CD4-positive, alpha-beta T cell treated with Interleukin-4 for 1 hour (primary cell): ENCODE measurements around the gene ANKH.

Experiments used
- DNase-seq, 2 donors: peaks; one replicate each; pipeline ENCODE4 v3.0.0-alpha.2; 2020 to 2022

ANKH gene

DNA sequence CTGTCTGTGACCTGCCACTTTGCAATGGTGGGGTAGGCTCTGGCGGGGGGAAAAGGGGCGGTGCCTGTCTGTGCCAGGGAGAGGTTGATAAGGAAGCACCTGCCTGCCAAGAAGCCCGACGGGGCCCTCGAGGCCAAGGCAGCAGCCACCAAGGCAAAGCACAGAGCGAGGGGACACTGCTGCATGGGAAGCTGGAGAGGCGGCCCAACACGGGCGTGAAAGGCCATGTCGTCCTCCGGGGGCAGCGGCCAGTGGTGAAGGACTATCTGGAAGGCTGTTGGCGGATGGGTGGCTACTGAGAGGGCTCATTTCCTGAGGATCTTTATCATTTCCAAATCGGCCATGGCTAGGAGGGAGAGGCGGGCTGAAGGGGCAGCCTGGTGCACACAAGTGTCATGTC is 140.7 kb downstream of the ANKH start:
- no peak for DNase-seq

GRCh38 chr5:14730466-14730865 is 141.1 kb downstream of the ANKH start:
- no peak for DNase-seq

DNA sequence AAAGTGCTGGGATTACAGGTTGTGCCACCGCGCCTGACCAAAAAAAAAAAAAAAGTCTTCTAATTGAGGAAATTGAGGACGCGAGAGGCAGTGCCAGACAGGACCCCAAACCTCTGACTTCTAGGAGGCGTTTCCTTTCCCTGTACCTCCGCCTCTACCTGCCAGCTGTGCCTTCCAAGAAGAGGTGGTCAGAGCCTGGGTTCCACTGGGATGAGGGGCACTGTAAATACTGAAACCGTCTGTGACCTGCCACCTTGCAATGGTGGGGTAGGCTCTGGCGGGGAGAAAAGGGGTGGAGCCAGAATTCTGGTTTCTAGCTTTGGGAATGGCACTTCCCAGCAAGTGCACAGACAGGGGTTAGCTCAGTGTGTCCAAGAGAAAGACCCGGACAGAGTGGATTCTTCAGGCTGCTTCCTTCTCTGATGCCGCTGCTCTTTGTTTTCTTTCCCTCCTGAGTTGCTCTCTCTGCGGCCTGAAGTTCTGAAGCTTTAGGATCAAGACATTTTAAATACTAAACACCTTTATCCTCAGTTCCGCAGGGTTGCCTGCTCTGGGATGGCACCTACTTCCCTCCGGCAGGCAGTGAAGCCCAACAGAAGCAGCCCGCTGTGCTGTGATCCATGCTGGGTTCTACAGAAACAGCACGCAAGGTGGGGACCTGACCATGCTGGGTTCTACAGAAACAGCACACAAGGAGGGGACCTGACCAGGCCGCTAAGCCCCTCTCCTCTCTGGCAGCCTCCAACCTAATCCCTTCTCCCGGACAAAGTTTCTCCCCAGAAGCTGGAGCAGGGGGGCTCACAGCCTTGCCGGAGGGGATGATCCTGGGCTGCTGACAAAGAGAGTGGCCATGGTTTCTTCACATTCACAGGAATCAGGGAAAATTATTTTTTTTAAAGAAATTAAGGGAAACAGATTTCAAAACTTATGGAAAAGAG is 141.9 kb downstream of the ANKH start:
- no peak for DNase-seq

DNA sequence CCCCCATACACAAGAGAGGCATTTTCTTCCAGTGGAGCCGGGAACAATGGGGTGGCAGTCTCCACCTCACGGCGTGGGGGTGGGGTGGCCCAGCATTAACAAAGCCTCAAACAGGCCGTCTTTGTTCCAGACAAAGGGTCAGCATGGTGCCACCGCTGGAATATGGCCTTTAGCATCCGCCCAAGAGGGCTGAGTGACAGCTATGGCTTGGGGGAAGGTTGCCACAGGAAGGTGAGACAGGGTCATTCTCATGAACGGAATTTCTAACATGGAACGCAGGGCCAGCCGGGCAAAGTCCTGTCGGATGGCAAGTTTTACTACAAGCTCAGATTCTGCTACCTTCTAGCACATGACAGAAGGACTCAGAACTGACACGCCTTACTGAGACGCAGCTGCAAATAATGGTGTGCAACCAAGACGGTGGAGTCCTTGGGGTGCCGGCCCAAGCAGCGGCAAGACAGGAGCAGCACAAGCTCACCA is 143.1 kb downstream of the ANKH start:
- no peak for DNase-seq

GRCh38 chr5:14727928-14728458 is 143.6 kb downstream of the ANKH start:
- no peak for DNase-seq

DNA sequence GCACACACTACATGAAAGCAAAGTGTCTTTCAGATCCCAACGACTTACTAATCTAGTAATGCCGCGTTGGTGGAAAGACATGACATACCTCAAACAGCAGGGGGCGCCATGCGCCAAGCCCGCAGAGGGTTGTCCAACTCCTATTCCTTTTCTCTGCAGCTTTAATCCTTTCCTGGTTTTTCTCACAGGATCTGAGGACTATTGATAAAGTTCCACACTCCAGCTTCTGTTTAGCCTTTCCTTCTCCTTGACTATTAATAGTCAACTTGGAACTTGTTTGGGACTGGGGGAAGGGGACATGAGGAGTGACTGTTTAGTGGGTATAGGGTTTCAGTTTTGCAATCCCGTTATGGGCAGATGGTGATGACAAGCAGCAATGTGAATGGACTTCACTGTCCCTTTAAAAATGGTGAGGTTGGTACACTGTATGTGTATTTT is 144.1 kb downstream of the ANKH start:
- DNase-seq = peak; percentile 70 to 71

DNA sequence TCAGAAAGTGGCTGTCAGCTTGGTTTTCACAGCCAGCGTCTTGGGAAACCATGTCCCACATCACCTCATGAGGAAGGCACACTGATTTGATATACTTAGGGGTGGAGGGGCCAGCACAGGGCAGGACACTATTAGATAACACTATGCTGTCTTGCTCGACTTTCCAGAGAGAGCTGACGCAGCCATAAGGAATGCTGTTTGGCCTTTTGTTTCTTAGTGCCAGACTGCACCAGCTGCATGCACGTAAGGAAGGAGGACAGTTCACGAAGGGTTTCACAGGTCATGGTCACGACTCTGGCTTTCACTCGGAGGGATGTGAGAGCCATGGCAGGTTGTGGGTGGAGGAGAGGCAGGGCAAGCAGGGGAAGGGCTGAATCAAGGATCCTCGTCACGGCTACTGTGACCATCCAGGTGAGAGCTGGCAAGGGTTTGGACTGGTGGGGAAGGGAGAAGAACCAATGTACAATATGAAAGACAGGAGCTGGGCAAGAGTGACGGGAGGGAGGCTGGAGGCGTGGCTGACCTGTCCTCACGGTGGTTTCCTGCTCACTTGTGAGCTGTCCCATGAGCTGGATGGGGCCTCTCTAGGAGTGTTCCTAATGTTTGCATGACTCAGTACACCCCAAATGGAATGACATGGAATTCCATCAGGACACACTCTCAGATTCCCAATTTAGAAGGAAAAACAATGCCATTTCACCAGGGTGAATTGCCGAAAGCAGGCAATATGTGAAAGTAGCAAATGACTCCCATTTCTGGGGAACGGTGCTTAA is 145.3 kb downstream of the ANKH start:
- DNase-seq = no peak

DNA sequence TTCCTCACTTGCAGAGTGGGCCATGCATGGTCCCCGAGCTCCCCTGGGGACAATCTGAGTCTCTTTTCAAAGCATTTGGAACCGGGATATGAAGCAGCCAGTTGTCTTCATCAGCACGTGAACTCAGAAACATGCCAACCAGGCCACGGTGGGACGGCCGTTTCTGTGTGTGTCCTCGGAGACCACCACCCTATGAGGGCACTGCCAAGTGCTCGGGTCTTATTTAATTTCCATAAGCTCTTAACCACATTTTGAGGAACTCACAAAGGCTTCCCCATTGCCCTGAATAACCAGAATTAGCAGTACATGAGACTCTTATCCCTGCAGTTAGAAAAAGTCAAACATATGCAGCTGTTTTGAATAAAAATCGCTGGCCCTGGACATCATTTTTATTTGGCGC is 146.9 kb downstream of the ANKH start:
- peak in 1 of 2 donors; percentile 28 for DNase-seq

DNA sequence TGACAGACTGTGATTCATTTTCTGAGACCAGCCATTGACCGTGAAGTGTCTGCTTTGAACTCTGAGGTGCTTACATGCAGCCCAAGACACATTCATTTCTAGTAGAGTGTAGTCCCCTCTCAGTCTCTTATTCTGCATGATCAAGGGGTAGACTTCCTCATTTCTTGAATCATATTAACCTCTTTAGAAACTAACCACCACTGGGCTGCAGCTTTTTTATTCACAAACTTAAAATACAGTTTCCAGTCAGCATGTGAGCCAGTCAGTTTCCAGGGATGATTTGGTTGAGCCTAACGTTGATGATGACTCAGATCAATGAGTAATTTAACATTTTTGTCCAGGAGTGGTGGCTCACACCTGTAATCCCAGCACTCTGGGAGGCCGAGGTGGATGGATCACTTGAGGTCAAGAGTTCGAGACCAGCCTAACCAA is 147.9 kb downstream of the ANKH start:
- no peak for DNase-seq

DNA sequence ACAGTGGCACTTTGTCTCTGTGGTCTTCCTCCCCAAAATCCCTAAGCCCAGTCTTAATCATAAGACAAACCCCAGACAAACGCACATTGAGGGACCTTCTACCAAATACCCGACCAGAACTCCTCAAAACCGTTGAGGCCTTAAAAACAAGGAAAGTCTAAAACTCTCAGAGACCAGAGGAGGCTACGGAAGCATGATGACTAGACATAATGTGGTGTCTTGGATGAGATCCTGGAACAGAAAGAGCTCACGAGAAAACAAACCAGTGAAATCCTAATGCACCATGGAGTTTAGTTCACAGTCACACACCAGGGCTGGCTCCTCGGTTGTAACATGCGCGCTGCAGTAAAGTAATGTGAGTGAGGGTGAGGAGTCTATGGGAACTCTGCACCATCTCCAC is 148.7 kb downstream of the ANKH start:
- no peak for DNase-seq

DNA sequence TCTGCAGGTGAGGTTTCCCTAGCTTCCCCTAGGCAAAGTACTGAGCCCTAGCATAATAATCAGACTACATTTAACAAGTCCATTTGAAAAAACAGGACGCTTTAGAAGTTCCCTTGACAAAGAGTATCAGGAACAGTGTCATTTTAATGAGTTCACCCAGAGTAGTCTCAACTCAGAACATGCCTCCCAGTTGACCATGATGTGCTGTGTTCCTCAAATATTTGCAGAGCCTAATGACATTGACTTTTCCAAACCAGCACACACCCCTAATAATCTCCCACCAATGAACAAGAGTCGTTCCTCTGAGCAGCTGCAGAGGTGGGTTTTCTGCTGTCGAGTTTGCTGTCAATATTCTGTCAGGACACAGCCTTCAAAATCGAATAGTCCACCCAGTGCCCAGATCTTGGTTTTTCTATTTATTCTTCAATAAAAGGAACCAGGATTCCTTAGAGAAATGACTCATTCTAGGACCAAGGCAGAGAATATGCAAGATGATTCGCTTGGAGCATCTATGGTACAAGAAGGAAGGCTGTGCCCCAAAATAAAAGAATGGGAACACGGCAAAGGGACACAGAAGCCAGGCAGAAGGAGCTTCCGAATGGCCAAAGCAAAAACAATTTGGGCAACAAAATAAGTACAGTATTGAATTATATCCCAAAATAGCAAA is 149.5 kb downstream of the ANKH start:
- DNase-seq = no peak

- no peak for DNase-seq
Measured at GRCh38 chr5:14720236-14720923, 151.2 kb downstream of the ANKH start.

- DNase-seq = no peak
Measured at GRCh38 chr5:14718778-14719177, 152.8 kb downstream of the ANKH start.

DNA sequence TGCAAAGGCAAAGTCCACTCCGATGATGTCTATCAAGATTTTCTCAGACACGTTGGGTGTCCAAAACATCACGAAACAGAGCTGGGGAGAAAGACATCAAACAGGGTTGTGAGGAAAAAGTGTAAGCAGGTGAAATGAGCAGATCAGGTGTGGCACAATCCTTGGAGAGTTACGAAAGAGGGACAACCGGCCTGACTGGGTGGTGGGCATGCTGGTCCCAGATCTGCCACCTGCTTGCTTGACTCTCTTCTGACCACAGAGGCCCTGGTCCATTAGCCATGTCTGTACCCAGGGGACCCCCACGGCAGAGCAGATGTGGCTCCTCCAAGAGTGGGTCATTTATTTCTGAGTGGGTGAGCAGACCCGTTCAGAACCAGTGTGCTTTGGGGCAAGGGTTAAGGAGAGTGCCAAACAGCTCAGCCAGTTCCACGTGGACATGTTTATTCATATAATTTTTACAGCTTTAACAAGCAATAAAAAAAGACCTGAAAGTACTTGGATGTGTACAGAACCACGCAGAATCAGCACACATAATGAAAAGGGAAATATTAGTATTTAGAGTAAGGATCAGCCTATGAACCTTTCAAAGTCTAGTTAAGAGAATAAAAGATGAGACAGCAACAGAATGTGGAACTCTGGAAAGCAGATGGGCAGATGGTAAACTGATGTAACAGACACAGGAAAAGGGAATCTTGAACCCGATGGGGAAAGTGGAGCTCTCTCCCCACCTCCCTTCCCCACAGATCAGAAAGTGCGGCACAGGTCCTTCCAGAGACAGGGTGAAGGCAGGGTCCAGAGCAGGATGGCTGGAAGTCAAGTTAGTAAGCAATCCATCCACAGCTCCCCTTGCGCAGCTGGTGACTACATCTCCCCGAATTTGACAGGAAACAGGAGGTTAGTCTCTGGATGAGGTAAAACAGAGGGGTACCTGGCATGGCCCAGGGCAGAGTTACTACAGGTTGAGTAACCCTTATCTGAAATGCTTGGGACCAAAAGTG is 154.5 kb downstream of the ANKH start:
- DNase-seq = no peak

DNA sequence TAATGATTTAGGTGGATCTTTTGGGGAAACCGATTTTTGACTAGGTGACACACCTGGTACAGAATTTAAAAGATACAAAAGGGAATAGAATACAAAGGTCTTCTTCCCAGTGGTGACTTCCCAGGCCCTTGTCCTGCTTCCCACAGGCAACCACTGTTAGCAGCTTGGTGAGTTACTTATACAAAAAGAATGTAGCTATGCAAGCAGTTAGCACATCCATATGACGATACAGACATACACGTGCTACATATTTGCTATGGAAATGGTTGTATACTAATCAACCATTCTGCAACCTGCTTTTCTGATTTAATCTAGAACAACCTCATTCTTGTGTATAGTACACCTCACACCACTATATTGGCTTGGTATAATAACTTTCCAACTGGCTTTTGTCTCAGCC is 156.1 kb downstream of the ANKH start:
- DNase-seq = no peak

- DNase-seq = no peak
Measured at GRCh38 chr5:14714706-14715105, 156.9 kb downstream of the ANKH start.

DNA sequence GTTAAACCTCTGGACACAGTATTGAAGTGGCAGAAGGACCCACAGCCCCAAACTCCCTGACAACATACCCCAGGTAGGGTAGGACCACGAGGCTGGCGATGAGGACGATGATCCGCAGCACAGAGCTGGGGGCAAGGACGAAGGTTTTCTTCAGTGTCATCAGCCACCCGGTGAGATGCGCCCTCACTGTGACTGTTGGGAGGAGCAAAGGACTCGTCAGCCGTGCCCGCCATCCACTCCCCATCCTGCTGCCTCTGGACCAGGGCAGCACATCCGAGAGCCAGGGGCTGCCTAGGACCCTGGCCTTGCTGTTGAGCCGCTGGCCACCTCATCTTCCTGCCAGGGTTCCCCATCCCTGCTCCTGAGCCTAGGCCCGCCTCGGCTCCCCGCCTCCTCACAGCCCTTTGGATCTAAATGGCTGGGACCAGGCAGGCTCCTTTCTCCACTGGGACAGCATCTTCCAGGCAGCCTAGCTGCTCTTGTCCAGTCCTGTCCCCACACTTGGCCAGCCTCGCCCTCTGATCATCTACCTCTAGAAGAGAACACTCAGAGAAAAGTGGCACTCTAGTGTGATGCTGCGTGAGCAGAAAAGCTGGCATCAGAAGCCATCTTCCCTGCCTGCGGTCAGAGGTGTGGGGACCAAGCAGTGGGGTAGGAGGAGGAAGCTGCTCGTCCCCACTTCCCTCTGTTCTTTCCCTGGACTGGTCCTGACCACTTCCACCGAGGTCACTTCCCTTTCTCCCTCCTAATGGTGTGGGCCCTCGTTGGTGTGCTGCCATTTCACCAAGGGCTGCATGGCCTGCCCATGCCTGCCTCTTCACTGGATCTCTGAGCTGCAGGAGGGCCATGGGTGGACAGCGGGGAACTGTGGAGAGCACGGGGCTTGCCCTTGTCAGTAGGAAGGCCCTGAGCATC is 157.8 kb downstream of the ANKH start:
- no peak for DNase-seq

DNA sequence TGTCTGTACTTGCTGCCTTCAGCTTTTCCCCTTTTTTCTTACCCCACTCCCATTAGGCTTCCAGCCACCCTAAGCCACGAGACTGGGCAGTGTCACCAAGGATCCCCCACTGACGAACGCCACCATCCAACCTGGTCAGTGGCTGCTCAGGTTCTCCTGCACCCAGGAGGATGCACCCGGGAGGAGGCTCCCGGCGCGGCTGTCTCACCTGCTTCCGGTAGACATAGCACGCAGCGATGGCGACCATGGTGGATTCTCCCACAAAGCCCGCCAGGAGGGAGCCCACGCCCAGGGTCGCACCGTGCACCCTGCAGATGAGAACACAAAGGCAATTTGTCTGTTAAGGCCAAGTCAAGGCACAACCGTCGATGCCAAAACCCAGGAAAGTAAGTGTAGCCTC is 158.9 kb downstream of the ANKH start:
- no peak for DNase-seq

- DNase-seq = no peak
Measured at GRCh38 chr5:14712131-14712530, 159.4 kb downstream of the ANKH start.
